ENCODE results near the gene COQ3. TPM values are rescaled to one million over a fixed set of nuclear protein-coding genes. Genes with fewer than 3 reads are reported as not detected.

COQ3 gene
- total RNA-seq, 6 donors from 2014 or later, result 0.55 to 5.4 (median 3.2) TPM

DNA sequence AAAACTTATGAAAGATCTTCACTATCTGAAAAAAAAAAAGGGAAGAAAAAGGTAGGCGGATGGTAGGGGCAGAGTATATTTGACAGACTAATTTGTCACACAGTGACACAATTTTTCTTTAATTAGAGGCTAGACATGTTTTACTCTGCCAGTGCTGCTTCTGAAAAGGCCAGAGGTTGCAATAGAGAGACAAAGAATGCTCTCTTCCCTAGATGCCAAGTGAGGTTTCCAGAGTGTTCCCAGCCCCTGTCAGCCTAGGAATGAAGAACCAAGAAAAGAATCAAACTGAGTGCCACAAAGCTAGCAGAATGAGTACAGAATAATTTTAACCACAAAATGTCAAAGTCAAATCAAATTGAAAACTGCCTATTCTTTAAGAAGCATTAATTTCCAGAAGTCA lies 18.1 kb upstream of the COQ3 start:
- TF ChIP-seq, protein P1, sequence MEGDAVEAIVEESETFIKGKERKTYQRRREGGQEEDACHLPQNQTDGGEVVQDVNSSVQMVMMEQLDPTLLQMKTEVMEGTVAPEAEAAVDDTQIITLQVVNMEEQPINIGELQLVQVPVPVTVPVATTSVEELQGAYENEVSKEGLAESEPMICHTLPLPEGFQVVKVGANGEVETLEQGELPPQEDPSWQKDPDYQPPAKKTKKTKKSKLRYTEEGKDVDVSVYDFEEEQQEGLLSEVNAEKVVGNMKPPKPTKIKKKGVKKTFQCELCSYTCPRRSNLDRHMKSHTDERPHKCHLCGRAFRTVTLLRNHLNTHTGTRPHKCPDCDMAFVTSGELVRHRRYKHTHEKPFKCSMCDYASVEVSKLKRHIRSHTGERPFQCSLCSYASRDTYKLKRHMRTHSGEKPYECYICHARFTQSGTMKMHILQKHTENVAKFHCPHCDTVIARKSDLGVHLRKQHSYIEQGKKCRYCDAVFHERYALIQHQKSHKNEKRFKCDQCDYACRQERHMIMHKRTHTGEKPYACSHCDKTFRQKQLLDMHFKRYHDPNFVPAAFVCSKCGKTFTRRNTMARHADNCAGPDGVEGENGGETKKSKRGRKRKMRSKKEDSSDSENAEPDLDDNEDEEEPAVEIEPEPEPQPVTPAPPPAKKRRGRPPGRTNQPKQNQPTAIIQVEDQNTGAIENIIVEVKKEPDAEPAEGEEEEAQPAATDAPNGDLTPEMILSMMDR (IDR thresholded peaks at IDR 0.05), result no peak
- TF ChIP-seq POLR2A (IDR thresholded peaks at IDR 0.05), result no peak
- no peak for TF ChIP-seq EP300 (IDR thresholded peaks at IDR 0.05)
- TF ChIP-seq POLR2AphosphoS5 (IDR thresholded peaks at IDR 0.05), result no peak
- DNase-seq (no peak), ATAC-seq (ENCODE audit: low FRiP score in 2 of 2) (no peak)
- Histone ChIP-seq H3K4me3 (no peak overlapping the region), H3K27ac (no peak overlapping the region), H3K36me3 (peaks cover 20 to 65% (median 26%) of the 10 kb centered on the region in 4 donors), H3K27me3 (no peaks in the 10 kb centered on the region), H3K9me3 (no peaks in the 10 kb centered on the region), H3K4me1 (peaks cover 13 to 28% (median 16%) of the 10 kb centered on the region in 4 donors)
- WGBS, 2 donors, result 86 to 90% methylated on average over 1 of the region's 1 CpG

DNA sequence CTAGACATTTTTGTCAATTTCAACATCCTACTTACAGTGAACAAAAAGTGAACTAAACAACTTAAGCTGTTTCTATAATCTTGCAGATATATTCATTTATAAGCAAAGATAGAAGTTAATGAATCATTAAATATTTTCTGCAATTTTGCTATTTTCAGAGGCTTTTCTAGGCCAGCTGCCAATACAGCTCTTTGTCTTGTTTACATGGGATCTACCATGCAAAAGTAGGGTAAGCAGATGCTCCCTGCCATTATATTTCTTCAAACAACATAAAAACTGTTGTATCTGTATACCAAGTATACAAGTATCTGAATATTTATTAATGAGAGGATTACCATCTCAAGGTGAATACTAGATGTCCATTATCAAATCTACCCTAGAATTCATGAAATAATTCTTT lies 15.7 kb upstream of the COQ3 start:
- ATAC-seq (ENCODE audit: low FRiP score in 2 of 2), result no peak
- no peak overlapping the region for H3K27ac ChIP-seq
- H3K9me3 ChIP-seq, result no peaks in the 10 kb centered on the region
- H3K4me1 ChIP-seq, result peaks cover 0 to 8% (median 8%) of the 10 kb centered on the region in 4 donors
- no peak overlapping the region for H3K4me3 ChIP-seq
- no peaks in the 10 kb centered on the region for H3K27me3 ChIP-seq
- DNase-seq, result no peak
- peaks cover 38 to 89% (median 48%) of the 10 kb centered on the region in 4 donors for H3K36me3 ChIP-seq
- TF ChIP-seq POLR2A (IDR thresholded peaks at IDR 0.05) (no peak), POLR2AphosphoS5 (IDR thresholded peaks at IDR 0.05) (no peak), EP300 (IDR thresholded peaks at IDR 0.05) (no peak)
- TF ChIP-seq, protein P1 (IDR thresholded peaks at IDR 0.05), result no peak

DNA sequence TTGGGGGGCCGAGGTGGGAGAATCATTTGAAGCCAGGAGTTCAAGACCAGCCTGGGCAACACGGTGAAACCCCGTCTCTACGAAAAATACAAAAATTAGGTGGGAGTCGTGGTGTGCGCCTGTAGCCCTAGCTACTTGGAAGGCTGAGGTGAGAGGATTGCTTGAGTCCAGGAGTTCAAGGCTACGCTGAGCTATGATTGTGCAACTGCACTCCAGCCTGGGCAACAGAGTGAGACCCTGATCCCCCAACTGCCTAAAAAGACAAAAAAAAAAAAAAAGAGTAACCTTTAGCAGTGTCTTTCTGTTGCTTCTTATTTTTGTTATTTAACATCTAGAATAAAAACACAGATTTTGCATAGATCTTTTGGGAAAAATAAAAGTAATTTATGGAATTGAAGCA lies 13.1 kb upstream of the COQ3 start:
- Histone ChIP-seq H3K4me1 (peaks cover 0 to 5% (median 0%) of the 10 kb centered on the region in 4 donors), H3K27ac (no peak overlapping the region), H3K27me3 (no peaks in the 10 kb centered on the region), H3K4me3 (no peak overlapping the region), H3K36me3 (peaks cover 50 to 95% (median 64%) of the 10 kb centered on the region in 4 donors), H3K9me3 (no peaks in the 10 kb centered on the region)
- DNase-seq (no peak), ATAC-seq (ENCODE audit: low FRiP score in 2 of 2) (no peak)
- TF ChIP-seq EP300 (IDR thresholded peaks at IDR 0.05) (no peak), POLR2A (IDR thresholded peaks at IDR 0.05) (no peak), POLR2AphosphoS5 (IDR thresholded peaks at IDR 0.05) (no peak)
- TF ChIP-seq, protein P1 (IDR thresholded peaks at IDR 0.05), result no peak
- 83 to 85% methylated on average over 7 of the region's 7 CpGs for WGBS, 2 donors

DNA sequence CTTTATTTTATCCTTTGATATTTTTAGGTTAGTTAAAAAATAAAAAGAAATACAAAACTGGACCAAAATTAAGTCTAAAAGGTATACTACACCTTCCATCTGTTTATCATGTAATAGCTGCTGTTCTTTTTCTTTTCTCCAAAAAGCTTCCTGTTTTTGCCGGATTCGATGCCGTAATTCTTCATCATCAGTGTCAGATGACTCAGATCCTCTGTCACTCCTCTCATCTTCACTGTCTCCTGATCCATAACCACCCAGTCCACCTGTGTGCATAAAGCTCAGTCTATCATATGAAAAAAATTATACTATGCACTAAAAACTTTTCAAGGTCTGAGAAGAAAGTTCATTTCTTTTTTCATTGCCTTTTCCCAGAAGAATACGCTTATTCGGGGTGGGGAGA lies 8.5 kb upstream of the COQ3 start:
- H3K9me3 ChIP-seq, result no peaks in the 10 kb centered on the region
- WGBS, 2 donors, result 90 to 91% methylated on average over 5 of the region's 5 CpGs
- H3K27me3 ChIP-seq, result no peaks in the 10 kb centered on the region
- peaks cover 56 to 94% (median 73%) of the 10 kb centered on the region in 4 donors for H3K36me3 ChIP-seq
- H3K4me1 ChIP-seq, result no peaks in the 10 kb centered on the region
- H3K27ac ChIP-seq, result no peak overlapping the region
- no peak overlapping the region for H3K4me3 ChIP-seq
- DNase-seq (no peak), ATAC-seq (ENCODE audit: low FRiP score in 2 of 2) (no peak)
- TF ChIP-seq, protein P1 (IDR thresholded peaks at IDR 0.05), result no peak
- no peak for TF ChIP-seq POLR2AphosphoS5 (IDR thresholded peaks at IDR 0.05)
- no peak for TF ChIP-seq POLR2A (IDR thresholded peaks at IDR 0.05)
- TF ChIP-seq EP300 (IDR thresholded peaks at IDR 0.05), result no peak

DNA sequence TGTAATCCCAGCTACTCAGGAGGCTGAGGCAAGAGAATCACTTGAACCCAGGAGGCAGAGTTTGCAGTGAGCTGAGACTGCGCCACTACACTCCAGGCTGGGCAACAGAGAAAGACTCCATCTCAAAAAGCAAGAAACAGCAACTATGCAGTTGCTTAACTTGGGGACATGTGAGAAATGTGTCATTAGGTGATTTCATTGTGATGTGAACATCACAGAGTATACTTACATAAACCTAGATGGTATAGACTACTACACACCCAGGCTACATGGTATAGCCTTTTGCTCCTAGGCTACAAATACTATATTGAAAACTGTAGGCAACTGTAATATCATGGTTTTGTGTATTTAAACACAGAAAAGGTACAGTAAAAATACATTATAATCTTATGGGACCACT lies 3.3 kb upstream of the COQ3 start:
- H3K4me3 ChIP-seq, result no peak overlapping the region
- TF ChIP-seq, protein P1 (IDR thresholded peaks at IDR 0.05), result no peak
- TF ChIP-seq POLR2AphosphoS5 (IDR thresholded peaks at IDR 0.05) (no peak), POLR2A (IDR thresholded peaks at IDR 0.05) (no peak), EP300 (IDR thresholded peaks at IDR 0.05) (no peak)
- no peaks in the 10 kb centered on the region for H3K27me3 ChIP-seq
- H3K36me3 ChIP-seq, result peaks cover 23 to 48% (median 32%) of the 10 kb centered on the region in 4 donors
- H3K4me1 ChIP-seq, result peaks cover 0 to 6% (median 3%) of the 10 kb centered on the region in 4 donors
- no peak overlapping the region for H3K27ac ChIP-seq
- no peaks in the 10 kb centered on the region for H3K9me3 ChIP-seq
- WGBS, 2 donors, result 100% methylated on average over 1 of the region's 1 CpG
- ATAC-seq (ENCODE audit: low FRiP score in 2 of 2) (no peak), DNase-seq (no peak)
